ENCODE measurements around the gene UMODL1.

Gene UMODL1

GRCh38 chr21:42159560-42160110 is 88.5 kb downstream of the UMODL1 start:
- TF ChIP-seq CTCF (IDR thresholded peaks at IDR 0.05): no peak
- Mint-ChIP-seq H3K27ac (no peak overlapping the region), H3K27me3 (ENCODE audit: low read depth, poor library complexity) (peaks cover 3% of the 10 kb centered on the region), H3K4me3 (no peak overlapping the region), H3K9me3 (no peaks in the 10 kb centered on the region), H3K4me1 (peaks cover 73% of the 10 kb centered on the region), H3K36me3 (ENCODE audit: low read depth) (no peaks in the 10 kb centered on the region)
- no peak for DNase-seq

DNA sequence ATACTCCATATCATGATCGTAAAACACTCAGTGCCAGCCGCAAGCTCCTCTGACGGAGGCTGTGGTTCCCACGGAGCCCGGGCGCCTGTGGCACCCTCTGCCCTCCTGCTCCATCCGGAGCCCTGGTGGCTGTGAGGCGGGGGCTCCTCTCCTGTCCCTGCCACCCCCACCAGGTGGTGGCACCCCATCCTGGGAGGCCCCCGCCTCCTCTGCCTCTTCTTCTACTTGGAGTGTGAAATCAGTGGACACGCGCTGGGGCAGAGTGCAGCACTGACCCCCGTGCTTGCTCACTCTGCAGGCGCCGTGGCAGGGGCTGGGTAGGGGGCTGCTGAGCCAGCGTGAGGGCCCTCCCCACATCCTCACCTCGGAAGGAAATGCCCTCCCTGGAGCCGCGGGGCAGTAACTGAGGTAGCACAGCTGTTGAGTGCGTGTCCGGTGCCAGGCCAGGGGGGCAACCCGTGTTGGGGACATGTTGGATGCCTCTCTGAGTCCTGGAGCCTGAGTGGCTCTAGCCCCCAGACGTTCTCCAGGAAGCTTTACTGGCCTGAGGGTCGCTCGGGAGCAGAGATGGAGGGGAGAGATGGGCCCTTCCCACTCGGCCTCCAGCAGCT is 89.1 kb downstream of the UMODL1 start:
- no peaks in the 10 kb centered on the region for H3K36me3 Mint-ChIP-seq (ENCODE audit: low read depth)
- no peak overlapping the region for H3K4me3 Mint-ChIP-seq
- H3K4me1 Mint-ChIP-seq: peaks cover 72% of the 10 kb centered on the region
- DNase-seq: no peak
- TF ChIP-seq CTCF (IDR thresholded peaks at IDR 0.05): no peak
- peaks cover 3% of the 10 kb centered on the region for H3K27me3 Mint-ChIP-seq (ENCODE audit: low read depth, poor library complexity)
- H3K9me3 Mint-ChIP-seq: no peaks in the 10 kb centered on the region
- no peak overlapping the region for H3K27ac Mint-ChIP-seq

GRCh38 chr21:42160765-42161164 is 89.6 kb downstream of the UMODL1 start:
- Mint-ChIP-seq H3K4me1 (peaks cover 71% of the 10 kb centered on the region), H3K27ac (no peak overlapping the region), H3K9me3 (no peaks in the 10 kb centered on the region), H3K27me3 (ENCODE audit: low read depth, poor library complexity) (peaks cover 5% of the 10 kb centered on the region), H3K36me3 (ENCODE audit: low read depth) (no peaks in the 10 kb centered on the region), H3K4me3 (no peak overlapping the region)
- no peak for DNase-seq
- TF ChIP-seq CTCF (IDR thresholded peaks at IDR 0.05): no peak

GRCh38 chr21:42161401-42161955 is 90.4 kb downstream of the UMODL1 start:
- H3K4me3 Mint-ChIP-seq: peak overlapping the region; percentile 14
- DNase-seq: no peak
- H3K36me3 Mint-ChIP-seq (ENCODE audit: low read depth): no peaks in the 10 kb centered on the region
- peak overlapping the region; percentile 37 for H3K27ac Mint-ChIP-seq
- no peaks in the 10 kb centered on the region for H3K9me3 Mint-ChIP-seq
- peaks cover 5% of the 10 kb centered on the region for H3K27me3 Mint-ChIP-seq (ENCODE audit: low read depth, poor library complexity)
- H3K4me1 Mint-ChIP-seq: peaks cover 66% of the 10 kb centered on the region
- TF ChIP-seq CTCF (IDR thresholded peaks at IDR 0.05): no peak

DNA sequence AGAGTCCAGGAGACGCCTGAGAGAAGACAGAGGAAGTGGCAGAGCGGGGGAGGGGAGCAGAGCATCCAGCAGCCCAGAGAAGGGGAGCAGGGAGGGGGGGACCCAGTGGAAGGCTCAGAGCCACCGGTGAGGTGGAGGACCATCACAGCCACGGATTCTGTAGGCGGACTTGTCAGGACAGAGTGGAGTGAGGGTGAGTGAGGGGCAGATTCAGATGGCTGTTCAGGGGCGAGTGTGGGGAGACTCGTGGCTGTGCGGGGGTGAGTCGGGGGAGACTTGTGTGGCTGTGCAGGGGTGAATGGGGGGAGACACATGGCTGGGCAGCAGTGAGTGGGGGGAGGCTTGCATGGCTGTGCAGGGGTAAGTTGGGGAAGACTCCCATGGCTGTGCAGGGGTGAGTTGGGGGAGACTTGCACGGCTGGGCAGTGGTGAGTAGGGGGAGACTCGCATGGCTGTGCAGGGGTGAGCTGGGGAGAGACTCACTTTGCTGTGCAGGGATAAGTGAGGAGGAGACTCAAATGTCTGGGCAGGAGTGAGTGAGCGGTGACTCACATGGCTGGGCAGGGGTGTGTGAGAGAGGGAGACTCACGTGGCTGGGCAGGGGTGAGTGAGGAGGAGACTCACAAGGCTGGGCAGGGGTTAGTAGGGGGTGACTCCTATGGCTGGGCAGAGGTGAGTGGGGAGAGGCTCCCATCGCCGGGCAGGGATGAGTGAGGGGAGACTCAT is 91.0 kb downstream of the UMODL1 start:
- DNase-seq: peak; percentile 42
- Mint-ChIP-seq H3K4me3 (no peak overlapping the region), H3K4me1 (peaks cover 61% of the 10 kb centered on the region), H3K9me3 (no peaks in the 10 kb centered on the region), H3K27me3 (ENCODE audit: low read depth, poor library complexity) (peaks cover 5% of the 10 kb centered on the region), H3K36me3 (ENCODE audit: low read depth) (no peaks in the 10 kb centered on the region), H3K27ac (peak overlapping the region; percentile 37)
- TF ChIP-seq CTCF (IDR thresholded peaks at IDR 0.05): no peak
